Trophoblast cell (in vitro differentiated cells and primary cell): ENCODE measurements around the gene CPXM1.

Source experiments
- DNase-seq, 2 donors: peaks; one replicate each; pipeline ENCODE4 v3.0.0-alpha.2; 2016
- H2AFZ ChIP-seq: 2 replicates; pipeline ENCODE4 v1.6.1; 2013; ENCODE audit warnings: low read length, moderate library complexity, mild to moderate bottlenecking; ENCODE audit not compliant: insufficient read depth, poor library complexity
- H2AK5ac ChIP-seq: 2 replicates; pipeline ENCODE4 v1.6.1; 2013; ENCODE audit warnings: mild to moderate bottlenecking, low read length
- H2BK120ac ChIP-seq: 2 replicates; pipeline ENCODE4 v1.6.1; 2013; ENCODE audit warnings: low read length, mild to moderate bottlenecking, moderate library complexity; ENCODE audit not compliant: insufficient read depth, poor library complexity
- H2BK12ac ChIP-seq: 2 replicates; pipeline ENCODE4 v1.6.1; 2013; ENCODE audit warnings: mild to moderate bottlenecking, low read length, moderate library complexity
- H2BK5ac ChIP-seq: 2 replicates; pipeline ENCODE4 v1.6.1; 2013; ENCODE audit warnings: low read length, low read depth, moderate library complexity, mild to moderate bottlenecking; ENCODE audit not compliant: poor library complexity
- H3K14ac ChIP-seq: 2 replicates; pipeline ENCODE4 v1.6.1; 2013; ENCODE audit warnings: mild to moderate bottlenecking, low read length
- H3K18ac ChIP-seq: 2 replicates; pipeline ENCODE4 v1.6.1; 2013; ENCODE audit warnings: mild to moderate bottlenecking, low read length
- H3K23ac ChIP-seq: 2 replicates; pipeline ENCODE4 v1.6.1; 2013; ENCODE audit warnings: low read length
- H3K27ac ChIP-seq: 2 replicates; pipeline ENCODE4 v1.5.1; 2013; ENCODE audit warnings: low read depth, mild to moderate bottlenecking, inconsistent platforms, low read length, moderate library complexity
- H3K27me3 ChIP-seq: 2 replicates; pipeline ENCODE4 v1.6.1; 2013; ENCODE audit warnings: inconsistent platforms, mild to moderate bottlenecking, low read length, moderate library complexity; ENCODE audit not compliant: insufficient read depth
- H3K36me3 ChIP-seq, 2 experiments: 1 replicate in 1 of 2; 2 replicates in 1 of 2; pipeline ENCODE4 v1.6.1; 2013; ENCODE audit warnings: low read length in 2 of 2, mild to moderate bottlenecking in 2 of 2, moderate library complexity in 1 of 2; ENCODE audit not compliant: insufficient read depth in 2 of 2, control insufficient read depth in 1 of 2
- H3K4ac ChIP-seq: 2 replicates; pipeline ENCODE4 v1.6.1; 2013; ENCODE audit warnings: low read depth, mild to moderate bottlenecking, low read length, moderate library complexity
- H3K4me1 ChIP-seq, 2 experiments: 1 replicate in 1 of 2; 2 replicates in 1 of 2; pipeline ENCODE4 v1.6.1; 2013; ENCODE audit warnings: low read length in 2 of 2, mild to moderate bottlenecking in 2 of 2, moderate library complexity in 1 of 2; ENCODE audit not compliant: insufficient read depth in 2 of 2, control insufficient read depth in 1 of 2
- H3K4me2 ChIP-seq: 2 replicates; pipeline ENCODE4 v1.6.1; 2013; ENCODE audit warnings: inconsistent platforms, mild to moderate bottlenecking, low read length, moderate library complexity
- H3K4me3 ChIP-seq: 2 replicates; pipeline ENCODE4 v1.5.1; 2013; ENCODE audit warnings: mild to moderate bottlenecking, low read depth, low read length, inconsistent platforms
- H3K79me1 ChIP-seq: one replicate; pipeline ENCODE4 v1.6.1; 2013; ENCODE audit warnings: low read length
- H3K79me2 ChIP-seq: 2 replicates; pipeline ENCODE4 v1.6.1; 2013; ENCODE audit warnings: low read length, mild to moderate bottlenecking; ENCODE audit not compliant: control insufficient read depth, insufficient read depth, poor library complexity
- H3K9ac ChIP-seq: 2 replicates; pipeline ENCODE4 v1.6.1; 2013; ENCODE audit warnings: mild to moderate bottlenecking, low read length
- H3K9me3 ChIP-seq: 2 replicates; pipeline ENCODE4 v1.6.1; 2013; ENCODE audit warnings: low read depth, mild to moderate bottlenecking, control low read depth, inconsistent platforms, low read length; ENCODE audit not compliant: insufficient read depth
- H4K12ac ChIP-seq: 2 replicates; pipeline ENCODE4 v1.6.1; 2013; ENCODE audit warnings: low read depth, mild to moderate bottlenecking, low read length, moderate library complexity
- H4K8ac ChIP-seq: 2 replicates; pipeline ENCODE4 v1.6.1; 2013; ENCODE audit warnings: low read depth, mild to moderate bottlenecking, low read length, moderate library complexity
- H4K91ac ChIP-seq: one replicate; pipeline ENCODE4 v1.6.1; 2013; ENCODE audit warnings: low read depth, mild to moderate bottlenecking, low read length, moderate library complexity
- WGBS: extraction: QIAGEN DNeasy Blood & Tissue Kit; methylation state at CpG from one replicate; pipeline ENCODE4 v1.1.7; 2013; ENCODE audit warnings: missing lambda C conversion rate; ENCODE audit not compliant: insufficient read length, insufficient coverage; ENCODE audit errors: extremely low coverage; 5-methylcytosine and 5-hydroxymethylcytosine counted together

The CPXM1 gene

GRCh38 chr20:2745060-2745910 lies 55.1 kb downstream of the CPXM1 start:
- DNase-seq, result no peak
- Histone ChIP-seq H2AFZ (no peak overlapping the region), H3K9ac (no peak overlapping the region), H3K4ac (no peak overlapping the region), H2BK120ac (no peak overlapping the region), H3K14ac (no peak overlapping the region), H4K12ac (no peak overlapping the region), H3K4me3 (no peak overlapping the region), H3K36me3 (no peaks in the 10 kb centered on the region), H3K79me2 (no peaks in the 10 kb centered on the region), H3K27ac (no peak overlapping the region), H2AK5ac (no peak overlapping the region), H3K23ac (no peak overlapping the region), H3K79me1 (no peaks in the 10 kb centered on the region), H3K4me2 (no peak overlapping the region), H2BK5ac (no peak overlapping the region), H3K9me3 (no peaks in the 10 kb centered on the region), H4K91ac (no peak overlapping the region), H3K18ac (no peak overlapping the region), H2BK12ac (no peak overlapping the region), H3K27me3 (peaks cover 21% of the 10 kb centered on the region), H4K8ac (no peak overlapping the region), H3K4me1 (peaks cover 3 to 6% of the 10 kb centered on the region in 2 experiments)
- WGBS, result no CpG with 5 or more reads among the region's 12 CpGs
